Nucleus accumbens (tissue), 56 donors: Measurements from ENCODE around the gene EIF6.
A peak's percentile ranks its signal among the peaks of the same experiment; 100 is the strongest.
"Not testable (repeated sequence)": the region's sequence is repeated elsewhere in the genome, so short reads cannot be mapped to it uniquely, and the experiment has no call there.

Experiments
- DNase-seq, 56 donors: peaks; one replicate each; lab custom pipeline; 2025; lab: John Stamatoyannopoulos, UW

Gene EIF6

GRCh38 chr20:35284267-35284991 is at the start of gene EIF6:
Gene EIF6 (minus strand): TSS chr20:35284772. CDS start chr20:35284487, 285 bp downstream.
- peak in 54 of 56 donors; percentile 18 to 84 (median 68) for DNase-seq

GRCh38 chr20:35333606-35334005 is 49.0 kb upstream of the EIF6 start:
- DNase-seq = no peak

- no peak for DNase-seq
Observed at GRCh38 chr20:35332540-35333200, 48.1 kb upstream of the EIF6 start.

GRCh38 chr20:35329435-35330139 is 45.0 kb upstream of the EIF6 start:
- DNase-seq = peak in 1 of 56 donors; percentile 5

GRCh38 chr20:35328689-35329088 is 44.1 kb upstream of the EIF6 start:
- DNase-seq = no peak

GRCh38 chr20:35328095-35328685 is 43.6 kb upstream of the EIF6 start:
- no peak for DNase-seq

- DNase-seq = no peak
Observed at GRCh38 chr20:35327074-35327976, 42.8 kb upstream of the EIF6 start.

GRCh38 chr20:35326740-35327073 is 42.1 kb upstream of the EIF6 start:
- DNase-seq = no peak

- peak in 8 of 56 donors; percentile 4 to 22 (median 7) for DNase-seq
Observed at GRCh38 chr20:35326021-35326739, 41.6 kb upstream of the EIF6 start.

GRCh38 chr20:35325401-35325800 is 40.8 kb upstream of the EIF6 start:
- no peak for DNase-seq

GRCh38 chr20:35320396-35321126 is 36.0 kb upstream of the EIF6 start:
- no peak for DNase-seq

GRCh38 chr20:35319871-35320197 is 35.3 kb upstream of the EIF6 start:
- no peak for DNase-seq

- DNase-seq = no peak
Observed at GRCh38 chr20:35319192-35319870, 34.8 kb upstream of the EIF6 start.

GRCh38 chr20:35318502-35319157 is 34.1 kb upstream of the EIF6 start:
- DNase-seq = no peak

GRCh38 chr20:35317416-35318210 is 33.0 kb upstream of the EIF6 start:
- no peak for DNase-seq

GRCh38 chr20:35316086-35316485 is 31.5 kb upstream of the EIF6 start:
- DNase-seq = no peak

- not testable (repeated sequence) for DNase-seq
Observed at GRCh38 chr20:35315632-35316020, 31.1 kb upstream of the EIF6 start.
